Stimulated activated CD4-positive, alpha-beta T cell treated with anti-CD3 and anti-CD28 coated beads, TNF-alpha, amount 100 ng/mL, for 1 hour (primary cell): Measurements from ENCODE around the gene RTP2.
A peak's percentile ranks its signal among the peaks of the same experiment; 100 is the strongest.

Source experiments
- DNase-seq, 3 donors: peaks; one replicate each; pipeline ENCODE4 v3.0.0-alpha.2; 2020; ENCODE audit warnings: low read depth in 3 of 3, low spot score in 1 of 3

RTP2 gene

GRCh38 chr3:187702507-187703033 lies at the start of gene RTP2:
RTP2 (minus strand) TSS chr3:187702557; CDS start chr3:187702128, 429 bp downstream.
- DNase-seq: no peak

GRCh38 chr3:187750513-187751123 lies 48.3 kb upstream of the RTP2 start:
- no peak for DNase-seq

- no peak for DNase-seq
Observed at GRCh38 chr3:187750006-187750512, 47.7 kb upstream of the RTP2 start.

GRCh38 chr3:187748050-187748481 lies 45.7 kb upstream of the RTP2 start:
- DNase-seq: peak; percentile 74 to 93 (median 79)

- no peak for DNase-seq
Observed at GRCh38 chr3:187747506-187747905, 45.1 kb upstream of the RTP2 start.

- no peak for DNase-seq
Observed at GRCh38 chr3:187746442-187747281, 44.3 kb upstream of the RTP2 start.

GRCh38 chr3:187746059-187746441 lies 43.7 kb upstream of the RTP2 start:
- no peak for DNase-seq

GRCh38 chr3:187745201-187746058 lies 43.1 kb upstream of the RTP2 start, which contains the start of gene BCL6:
BCL6 (minus strand) TSS chr3:187745468; CDS start chr3:187733693, 11,775 bp downstream.
- peak; percentile 62 to 67 (median 62) for DNase-seq

- peak in 1 of 3 donors; percentile 37 for DNase-seq
Observed at GRCh38 chr3:187744169-187745151, 42.1 kb upstream of the RTP2 start.

- DNase-seq: peak in 1 of 3 donors; percentile 47
Observed at GRCh38 chr3:187743195-187744141, 41.1 kb upstream of the RTP2 start.

- DNase-seq: no peak
Observed at GRCh38 chr3:187742351-187743171, 40.2 kb upstream of the RTP2 start.

- DNase-seq: peak in 2 of 3 donors; percentile 48 to 69
Observed at GRCh38 chr3:187741403-187742350, 39.3 kb upstream of the RTP2 start.

GRCh38 chr3:187740421-187741399 lies 38.4 kb upstream of the RTP2 start:
- DNase-seq: peak in 2 of 3 donors; percentile 49 to 70

GRCh38 chr3:187739561-187740332 lies 37.4 kb upstream of the RTP2 start:
- peak in 2 of 3 donors; percentile 60 to 76 for DNase-seq
